Ascending aorta (tissue), 2 donors: Measurements from ENCODE around the gene CACNA1D. TPM values are rescaled to one million over a fixed set of nuclear protein-coding genes. Genes with fewer than 3 reads are reported as not detected.

Experiments used
- DNase-seq, 2 donors: peaks; one replicate each; pipeline ENCODE4 v3.0.0-alpha.2; 2019; ENCODE audit warnings: low spot score in 2 of 2
- H3K27ac ChIP-seq, 2 donors: fragments of 200-600 bp; sonication (generic); one replicate each; pipeline ENCODE4 v1.5.1; 2016 to 2017; ENCODE audit warnings: mild to moderate bottlenecking in 1 of 2
- H3K27me3 ChIP-seq: fragments of 200-600 bp; sonication (generic); one replicate; pipeline ENCODE4 v1.5.1; 2017
- H3K36me3 ChIP-seq, 2 donors: fragments of 200-600 bp; sonication (generic); one replicate each; pipeline ENCODE4 v1.5.1; 2016
- H3K4me1 ChIP-seq, 2 donors: fragments of 200-600 bp; sonication (generic); one replicate each; pipeline ENCODE4 v1.5.1; 2016 to 2017; ENCODE audit warnings: mild to moderate bottlenecking in 1 of 2
- H3K4me3 ChIP-seq, 2 donors: fragments of 200-600 bp; sonication (generic); one replicate each; pipeline ENCODE4 v1.5.1; 2016 to 2017; ENCODE audit warnings: mild to moderate bottlenecking in 1 of 2
- H3K9me3 ChIP-seq, 2 donors: fragments of 200-600 bp; sonication (generic); one replicate each; pipeline ENCODE4 v1.5.1; 2016
- CTCF ChIP-seq, 3 experiments: fragments of 200-600 bp in 2 of 3; fragments of 450-650 bp in 1 of 3; sonication (generic) in 2 of 3; IDR thresholded peaks; one replicate each; pipeline ENCODE4 v1.5.1; 2016 to 2019; ENCODE audit warnings: antibody characterized with exemption in 3 of 3, mild to moderate bottlenecking in 1 of 3, moderate library complexity in 1 of 3
- intact Hi-C: fragments of 100-400 bp; cut with DNase I; formaldehyde crosslinking; loops from one replicate; pipeline ENCODE4 v1.15.1; 2023
- total RNA-seq: library from RNA; depleted of rRNA; stranded (reverse); fragments of >200 nt; gene quantifications from one replicate; pipeline ENCODE4 v1.1.0, GENCODE V29; 2016

CACNA1D gene
- total RNA-seq, 1 donor from 2014 or later: 0.43 TPM

GRCh38 chr3:53581671-53582070 lies 87.3 kb downstream of the CACNA1D start:
- Histone ChIP-seq H3K27ac (no peak overlapping the region), H3K27me3 (no peaks in the 10 kb centered on the region), H3K4me1 (no peaks in the 10 kb centered on the region), H3K4me3 (no peak overlapping the region), H3K36me3 (no peaks in the 10 kb centered on the region), H3K9me3 (no peaks in the 10 kb centered on the region)
- DNase-seq: no peak
- TF ChIP-seq CTCF (IDR thresholded peaks at IDR 0.05): no peak
- intact Hi-C loops: no loop called here

GRCh38 chr3:53583161-53583690 lies 88.8 kb downstream of the CACNA1D start:
- intact Hi-C loops: no loop called here
- Histone ChIP-seq H3K4me1 (no peaks in the 10 kb centered on the region), H3K27me3 (no peaks in the 10 kb centered on the region), H3K36me3 (no peaks in the 10 kb centered on the region), H3K4me3 (no peak overlapping the region), H3K27ac (no peak overlapping the region), H3K9me3 (no peaks in the 10 kb centered on the region)
- no peak for TF ChIP-seq CTCF (IDR thresholded peaks at IDR 0.05)
- no peak for DNase-seq

- Histone ChIP-seq H3K27me3 (no peaks in the 10 kb centered on the region), H3K27ac (no peak overlapping the region), H3K36me3 (no peaks in the 10 kb centered on the region), H3K4me1 (no peaks in the 10 kb centered on the region), H3K9me3 (no peaks in the 10 kb centered on the region), H3K4me3 (no peak overlapping the region)
- no peak for DNase-seq
- intact Hi-C loops: no loop called here
- TF ChIP-seq CTCF (IDR thresholded peaks at IDR 0.05): no peak
Measured at GRCh38 chr3:53585049-53585448, 90.6 kb downstream of the CACNA1D start.

GRCh38 chr3:53585627-53586026 lies 91.2 kb downstream of the CACNA1D start:
- Histone ChIP-seq H3K4me1 (no peaks in the 10 kb centered on the region), H3K27ac (no peak overlapping the region), H3K36me3 (no peaks in the 10 kb centered on the region), H3K27me3 (no peaks in the 10 kb centered on the region), H3K4me3 (no peak overlapping the region), H3K9me3 (no peaks in the 10 kb centered on the region)
- no peak for TF ChIP-seq CTCF (IDR thresholded peaks at IDR 0.05)
- intact Hi-C loops: no loop called here
- DNase-seq: no peak

GRCh38 chr3:53588122-53588521 lies 93.7 kb downstream of the CACNA1D start:
- H3K9me3 ChIP-seq: no peaks in the 10 kb centered on the region
- no peak for DNase-seq
- no peaks in the 10 kb centered on the region for H3K27me3 ChIP-seq
- H3K4me3 ChIP-seq: no peak overlapping the region
- H3K36me3 ChIP-seq: no peaks in the 10 kb centered on the region
- intact Hi-C loops: no loop called here
- H3K27ac ChIP-seq: no peak overlapping the region
- no peak for TF ChIP-seq CTCF (IDR thresholded peaks at IDR 0.05)
- no peaks in the 10 kb centered on the region for H3K4me1 ChIP-seq

GRCh38 chr3:53589201-53589600 lies 94.8 kb downstream of the CACNA1D start:
- Histone ChIP-seq H3K27me3 (no peaks in the 10 kb centered on the region), H3K4me1 (no peaks in the 10 kb centered on the region), H3K27ac (no peak overlapping the region), H3K36me3 (no peaks in the 10 kb centered on the region), H3K4me3 (no peak overlapping the region), H3K9me3 (no peaks in the 10 kb centered on the region)
- TF ChIP-seq CTCF (IDR thresholded peaks at IDR 0.05): no peak
- no peak for DNase-seq
- intact Hi-C loops: no loop called here
